HepG2 (cell line): ENCODE data around the gene TSPAN18.

Experiments
- CEBPZ ChIP-seq: IDR thresholded peaks from 2 replicates; pipeline ENCODE4 v1.6.1; 2012; ENCODE audit warnings: low read length, improper control_type of control experiment
- KDM6A ChIP-seq: IDR thresholded peaks from 2 replicates; pipeline ENCODE4 v1.6.1; 2016; ENCODE audit warnings: low read depth
- RARA ChIP-seq: IDR thresholded peaks from 2 replicates; pipeline ENCODE4 v1.6.1; 2016; ENCODE audit warnings: missing genetic modification reagents, missing compliant biosample characterization
- SOX13 ChIP-seq, 3 experiments: fragments of 450-650 bp in 1 of 3; sonication (generic) in 1 of 3; formaldehyde crosslinking in 1 of 3; IDR thresholded peaks in 2 of 3; conservative IDR thresholded peaks in 1 of 3; 2 replicates each; pipeline versions ENCODE4 v1.5.0 to v1.6.1; 2016 to 2020; ENCODE audit warnings: antibody characterized with exemption in 1 of 3, mild to moderate bottlenecking in 1 of 3, missing compliant biosample characterization in 1 of 3, missing genetic modification reagents in 1 of 3, moderate library complexity in 1 of 3
- SP1 ChIP-seq, 2 experiments: fragments of 450-650 bp in 1 of 2; sonication (generic) in 1 of 2; formaldehyde crosslinking in 1 of 2; IDR thresholded peaks; 2 replicates each; pipeline versions ENCODE4 v1.4.0 to v1.6.1; 2016 to 2020; ENCODE audit warnings: missing genetic modification reagents in 1 of 2
- TAF1 ChIP-seq: sonication (generic); formaldehyde crosslinking; IDR thresholded peaks from 2 replicates; pipeline ENCODE4 v1.4.0; 2020; ENCODE audit warnings: missing genetic modification reagents
- USF2 ChIP-seq, 2 experiments: sonication (generic) in 1 of 2; formaldehyde crosslinking in 1 of 2; IDR thresholded peaks; 2 replicates each; pipeline versions ENCODE4 v1.5.1 to v1.6.1; 2011 to 2020; ENCODE audit warnings: borderline replicate concordance in 1 of 2, low read depth in 1 of 2, low read length in 1 of 2, mild to moderate bottlenecking in 1 of 2, missing genetic modification reagents in 1 of 2, moderate library complexity in 1 of 2
- ZNF138 ChIP-seq: sonication (generic); formaldehyde crosslinking; IDR thresholded peaks from 2 replicates; pipeline ENCODE4 v1.5.0; 2020; ENCODE audit warnings: mild to moderate bottlenecking, low read depth, missing genetic modification reagents
- ZNF224 ChIP-seq: sonication (generic); formaldehyde crosslinking; IDR thresholded peaks from 2 replicates; pipeline ENCODE4 v1.5.0; 2020; ENCODE audit warnings: mild to moderate bottlenecking, missing genetic modification reagents
- ZNF709 ChIP-seq: sonication (generic); formaldehyde crosslinking; IDR thresholded peaks from 2 replicates; pipeline ENCODE4 v1.5.0; 2020; ENCODE audit warnings: mild to moderate bottlenecking, missing genetic modification reagents
- ZNF775 ChIP-seq: sonication (generic); formaldehyde crosslinking; IDR thresholded peaks from 2 replicates; pipeline ENCODE4 v1.4.0; 2020; ENCODE audit warnings: missing genetic modification reagents, mild to moderate bottlenecking, moderate library complexity, borderline replicate concordance
- TF ChIP-seq, protein P1 (sequence below): sonication (generic); formaldehyde crosslinking; IDR thresholded peaks from 2 replicates; pipeline ENCODE4 v1.8.1; 2023; ENCODE audit warnings: mild to moderate bottlenecking, missing genetic modification reagents
- TF ChIP-seq, protein P2 (sequence below): IDR thresholded peaks from 2 replicates; pipeline ENCODE4 v1.6.1; 2012; ENCODE audit warnings: inconsistent platforms
- TF ChIP-seq, protein P3 (sequence below): sonication (generic); formaldehyde crosslinking; IDR thresholded peaks from 2 replicates; pipeline ENCODE4 v1.5.0; 2020; ENCODE audit warnings: mild to moderate bottlenecking, missing genetic modification reagents, moderate library complexity

DNA sequence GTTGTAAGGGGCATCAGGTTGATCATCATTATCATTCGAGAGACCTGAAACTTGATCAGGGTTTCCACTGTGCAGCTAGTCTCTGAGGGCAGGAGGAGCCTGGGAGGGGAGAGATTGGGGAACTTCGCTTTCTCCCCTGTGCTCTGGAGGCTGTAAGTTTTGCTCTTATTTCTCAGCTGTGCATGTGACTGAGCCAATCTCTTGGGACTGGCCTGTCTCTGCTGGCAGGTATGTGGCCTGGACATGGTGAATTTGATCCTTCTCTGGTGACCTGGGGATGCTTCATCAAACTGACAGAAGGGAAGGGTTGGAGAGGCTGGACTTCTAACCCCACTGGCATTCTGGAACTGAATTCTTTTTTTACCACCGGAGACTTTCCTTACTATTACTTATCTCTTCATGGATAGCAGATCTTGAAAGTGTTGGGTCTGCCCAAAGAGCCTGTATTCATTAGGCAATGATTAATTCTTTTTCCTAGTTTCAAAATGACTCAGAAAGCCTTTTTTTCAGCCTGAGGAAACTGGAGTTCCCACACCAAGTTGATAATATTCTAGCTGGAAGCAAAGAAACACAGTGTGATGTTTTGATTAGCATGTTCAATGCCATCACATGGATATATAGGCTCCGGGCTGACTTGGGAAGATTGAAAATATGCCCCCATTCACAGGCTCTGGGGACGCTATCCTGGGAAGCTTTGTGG lies 36.5 kb downstream of the TSPAN18 start:
- TF ChIP-seq ZNF775 (CRISPR knock-in tag) (no peak), SOX13 (IDR thresholded peaks at IDR 0.05) (no peak), SOX13 (CRISPR knock-in tag; conservative IDR thresholded peaks at IDR 0.05 in 1 of 2, IDR thresholded peaks at IDR 0.05 in 1 of 2) (no peak), SP1 (IDR thresholded peaks at IDR 0.05) (no peak), SP1 (CRISPR knock-in tag; IDR thresholded peaks at IDR 0.05) (no peak), ZNF224 (CRISPR knock-in tag) (no peak), USF2 (IDR thresholded peaks at IDR 0.05; ENCODE audit: low read depth, low read length) (no peak), USF2 (CRISPR knock-in tag; IDR thresholded peaks at IDR 0.05; ENCODE audit: borderline replicate concordance) (no peak), KDM6A (no peak), RARA (CRISPR knock-in tag) (no peak), TAF1 (CRISPR knock-in tag) (no peak), ZNF709 (no peak), ZNF138 (CRISPR knock-in tag) (no peak), CEBPZ (no peak)
- TF ChIP-seq, protein P1, sequence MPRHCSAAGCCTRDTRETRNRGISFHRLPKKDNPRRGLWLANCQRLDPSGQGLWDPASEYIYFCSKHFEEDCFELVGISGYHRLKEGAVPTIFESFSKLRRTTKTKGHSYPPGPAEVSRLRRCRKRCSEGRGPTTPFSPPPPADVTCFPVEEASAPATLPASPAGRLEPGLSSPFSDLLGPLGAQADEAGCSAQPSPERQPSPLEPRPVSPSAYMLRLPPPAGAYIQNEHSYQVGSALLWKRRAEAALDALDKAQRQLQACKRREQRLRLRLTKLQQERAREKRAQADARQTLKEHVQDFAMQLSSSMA, result no peak
- TF ChIP-seq, protein P2, sequence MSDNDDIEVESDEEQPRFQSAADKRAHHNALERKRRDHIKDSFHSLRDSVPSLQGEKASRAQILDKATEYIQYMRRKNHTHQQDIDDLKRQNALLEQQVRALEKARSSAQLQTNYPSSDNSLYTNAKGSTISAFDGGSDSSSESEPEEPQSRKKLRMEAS, result no peak
- TF ChIP-seq, protein P3, sequence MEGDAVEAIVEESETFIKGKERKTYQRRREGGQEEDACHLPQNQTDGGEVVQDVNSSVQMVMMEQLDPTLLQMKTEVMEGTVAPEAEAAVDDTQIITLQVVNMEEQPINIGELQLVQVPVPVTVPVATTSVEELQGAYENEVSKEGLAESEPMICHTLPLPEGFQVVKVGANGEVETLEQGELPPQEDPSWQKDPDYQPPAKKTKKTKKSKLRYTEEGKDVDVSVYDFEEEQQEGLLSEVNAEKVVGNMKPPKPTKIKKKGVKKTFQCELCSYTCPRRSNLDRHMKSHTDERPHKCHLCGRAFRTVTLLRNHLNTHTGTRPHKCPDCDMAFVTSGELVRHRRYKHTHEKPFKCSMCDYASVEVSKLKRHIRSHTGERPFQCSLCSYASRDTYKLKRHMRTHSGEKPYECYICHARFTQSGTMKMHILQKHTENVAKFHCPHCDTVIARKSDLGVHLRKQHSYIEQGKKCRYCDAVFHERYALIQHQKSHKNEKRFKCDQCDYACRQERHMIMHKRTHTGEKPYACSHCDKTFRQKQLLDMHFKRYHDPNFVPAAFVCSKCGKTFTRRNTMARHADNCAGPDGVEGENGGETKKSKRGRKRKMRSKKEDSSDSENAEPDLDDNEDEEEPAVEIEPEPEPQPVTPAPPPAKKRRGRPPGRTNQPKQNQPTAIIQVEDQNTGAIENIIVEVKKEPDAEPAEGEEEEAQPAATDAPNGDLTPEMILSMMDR (CRISPR knock-in tag), result no peak
